VCaP (cell line): ENCODE measurements around the gene PHF5A.
A peak's percentile ranks its signal among the peaks of the same experiment; 100 is the strongest.

Experiments used
- H3K27ac ChIP-seq: fragments of 450-650 bp; 2 replicates; pipeline ENCODE4 v1.5.1; 2017
- CTCF ChIP-seq: fragments of 450-650 bp; conservative IDR thresholded peaks from 2 replicates; pipeline ENCODE4 v1.5.1; 2017; ENCODE audit warnings: mild to moderate bottlenecking, moderate library complexity

PHF5A gene

GRCh38 chr22:41415554-41415953, 52.9 kb downstream of the PHF5A start:
- peak overlapping the region; percentile 94 for H3K27ac ChIP-seq
- no peak for TF ChIP-seq CTCF

GRCh38 chr22:41411021-41411851, 57.3 kb downstream of the PHF5A start:
- no peak for TF ChIP-seq CTCF
- H3K27ac ChIP-seq: peak overlapping the region; percentile 94; the same call in 1 of the 2 replicates

- no peak overlapping the region for H3K27ac ChIP-seq
- TF ChIP-seq CTCF: no peak
Measured at GRCh38 chr22:41410311-41410751, 58.2 kb downstream of the PHF5A start.
